Endothelial cell of hepatic sinusoid (primary cell): ENCODE data around the gene CHCHD3.
"Not testable (repeated sequence)": the region's sequence is repeated elsewhere in the genome, so short reads cannot be mapped to it uniquely, and the experiment has no call there.

Experiments
- in situ Hi-C: cut with HindIII; loops from 2 replicates; pipeline ENCODE4 v1.10.0; 2017; ENCODE audit warnings: low sequenced_read_pairs

Gene CHCHD3

GRCh38 chr7:133015888-133016287 lies 66.0 kb downstream of the CHCHD3 start:
- in situ Hi-C loops: no loop called here

- in situ Hi-C loops: no loop called here
These were observed 70.1 kb downstream of the CHCHD3 start for GRCh38 chr7:133011746-133012145.

GRCh38 chr7:133009426-133010252 lies 72.3 kb downstream of the CHCHD3 start:
- in situ Hi-C loops: no loop called here

- in situ Hi-C loops: no loop called here
These were observed 73.9 kb downstream of the CHCHD3 start for GRCh38 chr7:133007961-133008360.

- in situ Hi-C loops: no loop called here
These were observed 78.6 kb downstream of the CHCHD3 start for GRCh38 chr7:133003052-133003910.

- in situ Hi-C loops: no loop called here
These were observed 80.2 kb downstream of the CHCHD3 start for GRCh38 chr7:133001727-133002126.

GRCh38 chr7:132999845-133000244 lies 82.0 kb downstream of the CHCHD3 start:
- in situ Hi-C loops: no loop called here

- in situ Hi-C loops: no loop called here
These were observed 83.1 kb downstream of the CHCHD3 start for GRCh38 chr7:132998763-132999162.

- in situ Hi-C loops: no loop called here
These were observed 84.4 kb downstream of the CHCHD3 start for GRCh38 chr7:132997505-132997904.

GRCh38 chr7:132996581-132997242 lies 85.2 kb downstream of the CHCHD3 start:
- in situ Hi-C loops: no loop called here

- in situ Hi-C loops: loop anchor here (5.0 kb wide), 1 partner anchor 59 kb away; no protein-coding TSS in a partner anchor
These were observed 88.4 kb downstream of the CHCHD3 start for GRCh38 chr7:132993377-132994013.

- in situ Hi-C loops: loop anchor here (5.0 kb wide), 1 partner anchor 60 kb away; no protein-coding TSS in a partner anchor
These were observed 90.0 kb downstream of the CHCHD3 start for GRCh38 chr7:132991615-132992587.

- in situ Hi-C loops: no loop called here
These were observed 93.8 kb downstream of the CHCHD3 start for GRCh38 chr7:132988117-132988516.

GRCh38 chr7:132980402-132980801 lies 101.5 kb downstream of the CHCHD3 start:
- in situ Hi-C loops: no loop called here

- in situ Hi-C loops: no loop called here
These were observed 102.4 kb downstream of the CHCHD3 start for GRCh38 chr7:132979524-132979923.

GRCh38 chr7:132977234-132977633 lies 104.7 kb downstream of the CHCHD3 start:
- in situ Hi-C loops: no loop called here

GRCh38 chr7:132972745-132973144 lies 109.1 kb downstream of the CHCHD3 start:
- in situ Hi-C loops: no loop called here

GRCh38 chr7:132970257-132970656 lies 111.6 kb downstream of the CHCHD3 start:
- in situ Hi-C loops: no loop called here

GRCh38 chr7:132969520-132969919 lies 112.4 kb downstream of the CHCHD3 start:
- in situ Hi-C loops: no loop called here

GRCh38 chr7:132967470-132967848 lies 114.4 kb downstream of the CHCHD3 start:
- in situ Hi-C loops: not testable (repeated sequence)
